ENCODE data around the gene SCYGR4.

- TF ChIP-seq CTCF (IDR thresholded peaks at IDR 0.05; ENCODE audit: poor library complexity, severe bottlenecking) (no peak), RAD21 (conservative IDR thresholded peaks at IDR 0.05) (no peak), EZH2 (IDR thresholded peaks at IDR 0.05; ENCODE audit: borderline replicate concordance, insufficient read depth, low read length, poor library complexity, severe bottlenecking) (no peak), SMC3 (conservative IDR thresholded peaks at IDR 0.05; ENCODE audit: poor library complexity) (peak; percentile 42), REST (IDR thresholded peaks at IDR 0.05; ENCODE audit: borderline replicate concordance) (no peak), TAF1 (IDR thresholded peaks at IDR 0.05; ENCODE audit: low read depth) (no peak)
These were observed 43.8 kb downstream of the SCYGR4 start for GRCh38 chr2:227661025-227661649.
